HG03460 (cell line): ENCODE measurements around the gene MPZL1.
A peak's percentile ranks its signal among the peaks of the same experiment; 100 is the strongest.
"Not testable (repeated sequence)": the region's sequence is repeated elsewhere in the genome, so short reads cannot be mapped to it uniquely, and the experiment has no call there.

Experiments used
- ATAC-seq: cut with Tn5 transposase; IDR thresholded peaks from one replicate; pipeline ENCODE4 v1.9.1; 2021; ENCODE audit not compliant: unreplicated experiment

Gene MPZL1

GRCh38 chr1:167718914-167719691, 2.7 kb upstream of the MPZL1 start:
- ATAC-seq, result no peak

- ATAC-seq, result not testable (repeated sequence)
These were observed 1.9 kb upstream of the MPZL1 start for GRCh38 chr1:167719715-167720421.

- ATAC-seq, result no peak
These were observed 691 bp upstream of the MPZL1 start for GRCh38 chr1:167720965-167721616.

GRCh38 chr1:167722152-167722869, 529 bp downstream of the MPZL1 start:
- peak; percentile 25 for ATAC-seq

- no peak for ATAC-seq
These were observed 1.1 kb downstream of the MPZL1 start for GRCh38 chr1:167722870-167723251.

DNA sequence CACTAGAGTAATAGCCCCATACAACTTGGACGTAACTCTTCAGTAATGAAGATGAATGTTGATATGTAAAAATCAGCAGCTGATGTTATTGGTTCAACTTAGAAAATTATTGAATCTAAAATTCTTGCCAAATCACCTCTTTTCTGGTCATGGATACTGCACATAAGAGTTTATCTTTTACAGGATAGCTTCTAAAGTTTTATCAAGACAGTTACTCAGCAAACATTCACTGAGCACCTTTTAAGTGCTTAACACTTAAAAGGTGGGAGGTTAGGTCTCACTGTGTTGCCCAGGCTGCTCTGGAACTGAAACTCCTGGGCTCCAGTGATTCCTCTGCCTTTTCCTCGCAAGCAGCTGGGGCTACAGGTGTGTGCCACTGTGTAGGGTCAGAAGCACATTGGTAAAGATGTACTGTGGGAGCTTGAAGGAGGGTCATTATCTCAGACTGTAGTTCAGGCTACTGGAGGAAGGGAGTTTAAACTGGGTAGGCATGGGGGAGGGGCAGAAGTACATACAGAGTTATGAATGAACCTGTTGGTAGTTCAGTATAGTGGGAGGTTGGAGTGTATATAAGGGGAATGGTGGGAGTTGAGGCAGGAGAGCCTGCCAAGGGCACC, 2.0 kb downstream of the MPZL1 start:
- no peak for ATAC-seq

DNA sequence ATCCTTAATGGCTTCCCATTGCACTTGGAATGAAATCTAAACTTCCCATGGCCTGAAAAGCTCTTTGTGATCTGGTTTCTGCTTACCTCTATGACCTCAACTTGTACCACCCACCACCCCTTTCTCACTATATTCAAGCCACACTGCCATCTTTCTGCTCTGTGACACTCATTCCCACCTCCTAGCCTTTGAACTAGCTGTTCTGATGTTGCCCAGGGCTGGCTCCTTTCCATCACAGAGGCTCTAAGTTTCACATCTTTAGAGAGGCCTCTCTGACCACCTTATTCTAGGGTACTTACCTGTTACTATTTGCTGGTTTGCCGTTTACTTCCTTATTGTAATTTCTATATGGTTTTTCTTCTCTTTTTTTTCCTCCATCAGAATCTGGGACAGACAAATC, 4.2 kb downstream of the MPZL1 start:
- ATAC-seq, result no peak

- ATAC-seq, result no peak
These were observed 7.1 kb downstream of the MPZL1 start for GRCh38 chr1:167728818-167729410.

DNA sequence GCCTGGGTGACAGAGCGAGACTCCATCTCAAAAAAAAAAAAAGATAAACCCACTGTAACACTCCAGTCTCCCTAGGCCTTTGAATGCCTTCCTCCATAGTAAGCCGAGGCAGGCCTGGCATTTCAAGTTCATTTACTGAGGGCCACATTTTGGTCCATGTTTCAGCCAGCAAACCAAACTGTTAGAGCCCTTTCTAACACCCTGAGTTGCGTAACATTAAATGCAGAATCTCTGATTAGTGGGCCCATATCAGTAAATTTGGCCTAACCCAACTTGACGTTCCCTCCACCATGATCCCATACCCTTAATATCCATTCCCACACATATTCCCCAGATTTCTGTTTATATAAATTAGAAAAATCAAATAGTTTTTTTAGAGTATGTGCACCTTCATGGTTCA, 12.4 kb downstream of the MPZL1 start:
- no peak for ATAC-seq

- ATAC-seq, result no peak
These were observed 13.1 kb downstream of the MPZL1 start for GRCh38 chr1:167734841-167735240.

DNA sequence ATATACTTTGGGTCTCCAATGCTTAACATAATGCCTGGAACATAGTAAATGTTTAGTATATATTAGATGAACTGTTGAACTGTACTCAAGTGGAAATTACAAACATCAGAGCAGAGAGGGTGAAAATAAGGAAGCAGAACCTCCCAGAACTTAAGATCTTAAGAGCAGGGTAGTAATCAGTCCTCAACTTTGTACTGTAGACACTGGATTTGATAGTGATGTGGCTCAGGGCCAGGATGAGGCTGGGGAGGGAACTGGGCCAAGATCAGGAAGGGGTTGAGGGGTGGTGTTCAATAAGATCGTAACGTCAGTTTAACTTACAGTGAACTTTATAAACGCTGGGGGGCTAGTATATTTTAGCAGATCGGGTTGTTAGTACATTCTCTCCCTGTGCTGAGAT, 15.4 kb downstream of the MPZL1 start:
- ATAC-seq, result no peak

DNA sequence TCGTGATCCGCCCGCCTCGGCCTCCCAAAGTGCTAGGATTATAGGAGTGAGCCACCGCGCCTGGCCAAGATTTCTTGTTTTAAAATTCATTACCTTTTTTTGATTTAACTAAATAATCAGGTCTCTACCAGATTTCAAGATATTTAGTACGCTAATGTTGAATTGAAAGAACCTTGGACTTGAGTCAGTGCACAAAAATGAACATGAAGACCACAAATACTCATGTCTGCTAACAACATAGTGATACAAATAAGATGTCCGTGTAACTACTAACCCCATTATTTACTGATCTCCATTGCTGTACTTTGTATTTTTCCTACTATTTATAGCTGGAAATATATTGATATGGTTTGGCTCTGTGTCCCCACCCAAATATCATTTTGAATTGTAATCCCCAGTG, 16.4 kb downstream of the MPZL1 start:
- no peak for ATAC-seq

GRCh38 chr1:167739752-167740151, 18.0 kb downstream of the MPZL1 start:
- ATAC-seq, result no peak

- ATAC-seq, result not testable (repeated sequence)
These were observed 19.3 kb downstream of the MPZL1 start for GRCh38 chr1:167741103-167741502.

DNA sequence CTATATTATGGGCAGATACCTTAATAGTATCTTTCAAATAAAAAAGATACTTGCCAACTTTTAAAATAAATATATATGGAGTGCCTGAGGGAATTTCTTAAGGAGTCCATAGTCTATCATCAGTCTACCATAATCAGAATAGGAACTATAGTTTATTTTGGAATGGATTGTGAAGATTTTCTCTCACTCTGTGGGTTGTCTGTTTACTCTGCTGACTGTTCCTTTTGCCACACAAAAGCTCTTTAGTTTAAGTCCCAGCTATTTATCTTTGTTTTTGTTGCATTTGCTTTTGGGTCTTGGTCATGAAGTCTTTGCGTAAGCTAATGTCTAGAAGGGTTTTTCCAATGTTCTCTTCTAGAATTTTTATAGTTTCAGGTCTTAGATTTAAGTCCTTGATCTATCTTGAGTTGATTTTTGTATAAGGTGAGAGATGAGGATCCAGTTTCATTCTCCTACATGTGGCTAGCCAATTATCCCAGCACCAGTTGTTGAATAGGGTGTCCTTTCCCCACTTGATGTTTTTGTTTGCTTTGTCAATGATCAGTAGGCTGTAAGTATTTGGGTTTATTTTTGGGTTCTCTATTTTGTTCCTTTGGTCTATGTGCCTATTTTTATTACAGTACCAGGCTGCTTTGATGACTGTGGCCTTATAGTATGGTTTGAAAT, 20.7 kb downstream of the MPZL1 start:
- not testable (repeated sequence) for ATAC-seq

GRCh38 chr1:167744901-167745300, 23.1 kb downstream of the MPZL1 start:
- ATAC-seq, result no peak

- ATAC-seq, result no peak
These were observed 24.4 kb downstream of the MPZL1 start for GRCh38 chr1:167746013-167746672.

GRCh38 chr1:167746988-167747655, 25.3 kb downstream of the MPZL1 start:
- no peak for ATAC-seq

- ATAC-seq, result no peak
These were observed 26.2 kb downstream of the MPZL1 start for GRCh38 chr1:167747988-167748387.
